Activated naive CD4-positive, alpha-beta T cell treated with Interleukin-2 at 50 U/mL for 16 hours (primary cell): Measurements from ENCODE around the gene VEGFA.

Experiments used
- DNase-seq: peaks from one replicate; pipeline ENCODE4 v3.0.0-alpha.2; 2020

VEGFA gene

GRCh38 chr6:43826730-43827129 lies 56.7 kb downstream of the VEGFA start:
- no peak for DNase-seq

- DNase-seq = no peak
Measured at GRCh38 chr6:43827898-43828297, 57.9 kb downstream of the VEGFA start.

- no peak for DNase-seq
Measured at GRCh38 chr6:43828711-43829110, 58.7 kb downstream of the VEGFA start.

DNA sequence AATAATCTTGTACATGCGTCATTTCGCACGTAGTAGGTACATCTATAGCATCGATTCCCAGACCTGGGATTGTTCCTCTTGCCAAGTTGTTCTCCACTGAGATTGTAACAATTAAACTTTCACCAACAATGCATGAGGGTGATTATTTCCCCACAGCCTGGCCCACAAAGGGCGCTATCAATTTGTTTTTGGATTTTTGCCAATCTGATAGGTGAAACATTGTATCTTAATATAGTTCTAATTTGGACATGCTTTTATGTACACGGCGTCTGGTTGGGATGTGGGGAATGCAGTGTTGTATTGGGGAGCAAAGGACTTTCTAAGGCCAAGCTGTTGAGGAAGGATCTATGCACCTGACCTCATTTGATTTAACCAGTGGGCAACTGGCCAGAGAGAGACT lies 59.5 kb downstream of the VEGFA start:
- DNase-seq = no peak

DNA sequence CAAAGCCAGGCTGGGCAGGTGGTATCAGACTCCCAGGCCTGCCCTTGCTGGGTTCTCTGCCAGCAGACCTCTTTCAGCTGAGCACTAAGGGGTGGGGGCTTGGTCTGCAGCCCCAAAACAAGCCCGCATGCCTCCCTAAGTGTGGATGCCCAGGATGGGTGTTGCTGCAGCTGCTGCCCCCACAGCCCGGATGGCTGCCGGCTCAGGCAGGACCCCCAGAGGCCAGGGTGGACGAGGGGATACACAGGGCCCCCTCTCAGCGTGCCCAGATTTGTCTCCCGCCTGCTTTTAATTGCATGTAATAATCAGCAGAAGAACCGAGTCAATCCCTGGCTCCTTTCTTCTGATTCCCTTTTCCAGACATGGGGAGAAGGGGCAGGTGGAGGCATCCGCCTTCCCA lies 60.8 kb downstream of the VEGFA start:
- DNase-seq = no peak

DNA sequence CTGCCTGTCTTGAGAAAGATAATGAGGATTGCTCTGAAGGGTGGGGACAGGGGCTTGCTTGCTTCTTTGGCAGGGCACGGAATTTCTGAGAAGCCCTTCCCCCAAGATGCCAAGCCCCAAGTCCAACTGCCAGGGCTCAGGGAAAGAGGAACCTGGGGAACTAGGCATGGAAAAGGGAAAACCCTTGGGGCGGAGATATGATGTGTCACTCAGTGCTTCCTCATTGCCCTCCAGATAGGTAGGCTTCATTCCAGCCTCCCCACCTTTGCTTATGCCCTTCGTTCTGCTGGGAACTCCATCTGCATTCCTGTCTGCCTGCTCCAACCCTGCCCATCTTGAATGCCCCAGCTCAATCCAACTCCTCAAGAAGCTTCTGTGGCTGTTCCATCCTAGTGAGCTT lies 61.2 kb downstream of the VEGFA start:
- no peak for DNase-seq

GRCh38 chr6:43833223-43833995 lies 63.4 kb downstream of the VEGFA start:
- no peak for DNase-seq

- DNase-seq = no peak
Measured at GRCh38 chr6:43833996-43834390, 64.0 kb downstream of the VEGFA start.

DNA sequence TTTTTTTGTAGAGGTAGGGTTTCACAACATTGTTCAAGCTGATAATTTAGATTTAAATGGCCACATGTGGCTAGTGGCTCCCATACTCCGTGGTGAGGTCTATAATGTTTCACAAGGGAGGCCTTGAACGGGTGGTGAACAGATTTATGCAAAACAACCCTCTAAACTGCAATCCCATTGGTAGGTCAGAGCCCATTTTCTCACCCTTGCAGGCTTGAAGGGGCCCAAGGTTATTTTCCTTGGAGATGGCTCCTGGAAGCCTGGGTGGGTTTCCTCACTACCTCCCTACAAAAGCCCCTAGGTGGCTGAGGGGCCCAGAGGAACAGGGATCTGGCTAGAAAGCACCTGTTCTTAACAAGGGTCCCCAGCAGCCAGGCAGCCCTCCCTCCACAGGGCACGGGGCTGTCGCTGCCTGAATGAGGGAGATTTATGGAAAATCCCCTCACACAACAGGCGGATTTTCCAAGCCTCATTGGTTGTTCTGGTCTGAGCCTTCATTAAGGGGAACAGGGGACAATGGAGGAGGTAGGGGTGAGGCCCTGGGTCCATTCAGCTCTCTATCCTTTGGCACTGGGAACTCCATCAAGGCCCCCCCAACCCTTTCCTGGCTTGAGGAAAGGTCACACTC lies 64.6 kb downstream of the VEGFA start:
- DNase-seq = no peak

- no peak for DNase-seq
Measured at GRCh38 chr6:43835872-43836419, 65.9 kb downstream of the VEGFA start.
